Smooth muscle cell of the umbilical artery (primary cell): Measurements from ENCODE around the gene BRDT. TPM values are rescaled to one million over a fixed set of nuclear protein-coding genes. Genes with fewer than 3 reads are reported as not detected.

ENCODE experiments used
- total RNA-seq: library from RNA; depleted of rRNA; stranded (reverse); fragments of >200 nt; gene quantifications from 2 replicates; pipeline ENCODE4 v1.2.3, GENCODE V29; 2014

Gene BRDT
- not detected in 2 replicates for total RNA-seq

GRCh38 chr1:91949356-91949699 lies at the start of gene BRDT:
BRDT (plus strand) TSS chr1:91949401; CDS start chr1:91962755, 13,354 bp downstream.

Other genes starting within 250 kb of the BRDT start
- 5.9 and 6.6 TPM in 2 replicates for gene TGFBR3, start 63.2 kb upstream of the BRDT start, total RNA-seq
- 0.30 and 0.42 TPM in 2 replicates for gene EPHX4, start 80.6 kb downstream of the BRDT start, total RNA-seq
- gene SETSIP, start 126.0 kb downstream of the BRDT start, total RNA-seq: not detected in 2 replicates
- gene BTBD8, start 130.9 kb downstream of the BRDT start, total RNA-seq: 3.9 and 7.7 TPM in 2 replicates